Endodermal cell (in vitro differentiated cells): Measurements from ENCODE around the gene MAP3K4. TPM values are rescaled to one million over a fixed set of nuclear protein-coding genes. Genes with fewer than 3 reads are reported as not detected.

ENCODE experiments used
- DNase-seq: peaks from one replicate; pipeline ENCODE4 v3.0.0-alpha.2; 2017
- H3K27ac ChIP-seq: 2 replicates; pipeline ENCODE4 v1.5.1; 2013; ENCODE audit warnings: mild to moderate bottlenecking, low read depth, low read length, moderate library complexity
- H3K27me3 ChIP-seq: 2 replicates; pipeline ENCODE4 v1.6.1; 2013; ENCODE audit warnings: mild to moderate bottlenecking, low read length, moderate library complexity; ENCODE audit not compliant: insufficient read depth, control insufficient read depth, poor library complexity, severe bottlenecking
- H3K36me3 ChIP-seq: 2 replicates; pipeline ENCODE4 v1.7.0; 2013; ENCODE audit warnings: mild to moderate bottlenecking, low read length, moderate library complexity; ENCODE audit not compliant: control insufficient read depth, insufficient read depth
- H3K4me1 ChIP-seq: one replicate; pipeline ENCODE4 v1.7.0; 2013; ENCODE audit warnings: low read length; ENCODE audit not compliant: control insufficient read depth, insufficient read depth
- H3K4me3 ChIP-seq: 2 replicates; pipeline ENCODE4 v1.5.1; 2013; ENCODE audit warnings: mild to moderate bottlenecking, low read length, moderate library complexity
- H3K9ac ChIP-seq: 2 replicates; pipeline ENCODE4 v1.6.1; 2013; ENCODE audit warnings: mild to moderate bottlenecking, low read length, moderate library complexity; ENCODE audit not compliant: poor library complexity, severe bottlenecking; ENCODE audit errors: extremely low read depth
- H3K9me3 ChIP-seq: 2 replicates; pipeline ENCODE4 v1.6.1; 2013; ENCODE audit warnings: mild to moderate bottlenecking, low read length, moderate library complexity; ENCODE audit not compliant: control insufficient read depth
- H3K27ac Mint-ChIP-seq: 2 replicates; pipeline ENCODE4 v1.8.0; 2020; ENCODE audit warnings: mixed read lengths
- H3K27me3 Mint-ChIP-seq: 2 replicates; pipeline ENCODE4 v1.8.0; 2021; ENCODE audit warnings: mild to moderate bottlenecking, mixed read lengths; ENCODE audit not compliant: insufficient read depth
- H3K36me3 Mint-ChIP-seq: 2 replicates; pipeline ENCODE4 v1.8.0; 2020; ENCODE audit warnings: low read depth, mixed read lengths
- H3K4me1 Mint-ChIP-seq: 2 replicates; pipeline ENCODE4 v1.8.0; 2020; ENCODE audit warnings: mixed read lengths
- H3K4me3 Mint-ChIP-seq: 2 replicates; pipeline ENCODE4 v1.8.0; 2020; ENCODE audit warnings: mild to moderate bottlenecking, moderate library complexity, mixed read lengths
- H3K9me3 Mint-ChIP-seq: 2 replicates; pipeline ENCODE4 v1.8.0; 2020; ENCODE audit warnings: mild to moderate bottlenecking, mixed read lengths
- WGBS, 2 experiments: methylation state at CpG; one replicate each; pipeline versions ENCODE4 v1.1.5 to v1.1.7; 2013; ENCODE audit warnings: missing lambda C conversion rate in 2 of 2, mixed read lengths in 1 of 2; ENCODE audit not compliant: insufficient coverage in 1 of 2, insufficient read length in 1 of 2; 5-methylcytosine and 5-hydroxymethylcytosine counted together
- total RNA-seq, 2 donors: library from RNA; stranded (reverse); fragmentation: NEBNext Ultra II Directional in 1 of 2; extraction: Animal tissue kit (Norgen Biotek cat#: 25700) in 1 of 2; gene quantifications; 2 replicates in 1 of 2; 3 replicates in 1 of 2; pipeline ENCODE4 v1.2.1, GENCODE V29; 2021
- TF ChIP-seq, protein P1 (sequence below): fragments of 200-600 bp; sonication (generic); conservative IDR thresholded peaks from 2 replicates; pipeline ENCODE4 v1.5.0; 2021; ENCODE audit warnings: antibody characterized with exemption, mild to moderate bottlenecking

Gene MAP3K4
- total RNA-seq, 2 donors from 2014 or later, result 82.8 to 105 TPM

GRCh38 chr6:160986851-160987250, 4.7 kb upstream of the MAP3K4 start:
- DNase-seq, result no peak
- Histone ChIP-seq H3K4me1 (no peaks in the 10 kb centered on the region), H3K27ac (no peak overlapping the region), H3K27me3 (no peaks in the 10 kb centered on the region), H3K9ac (no peak overlapping the region), H3K9me3 (peaks cover 59% of the 10 kb centered on the region), H3K4me3 (no peak overlapping the region), H3K36me3 (no peaks in the 10 kb centered on the region)
- H3K9me3 Mint-ChIP-seq, result peaks cover 59% of the 10 kb centered on the region
- 95 to 100% methylated on average over 3 of the region's 3 CpGs for WGBS, 2 experiments
- H3K36me3 Mint-ChIP-seq, result peaks cover 34% of the 10 kb centered on the region
- no peak overlapping the region for H3K27ac Mint-ChIP-seq
- H3K27me3 Mint-ChIP-seq, result no peaks in the 10 kb centered on the region
- TF ChIP-seq, protein P1, sequence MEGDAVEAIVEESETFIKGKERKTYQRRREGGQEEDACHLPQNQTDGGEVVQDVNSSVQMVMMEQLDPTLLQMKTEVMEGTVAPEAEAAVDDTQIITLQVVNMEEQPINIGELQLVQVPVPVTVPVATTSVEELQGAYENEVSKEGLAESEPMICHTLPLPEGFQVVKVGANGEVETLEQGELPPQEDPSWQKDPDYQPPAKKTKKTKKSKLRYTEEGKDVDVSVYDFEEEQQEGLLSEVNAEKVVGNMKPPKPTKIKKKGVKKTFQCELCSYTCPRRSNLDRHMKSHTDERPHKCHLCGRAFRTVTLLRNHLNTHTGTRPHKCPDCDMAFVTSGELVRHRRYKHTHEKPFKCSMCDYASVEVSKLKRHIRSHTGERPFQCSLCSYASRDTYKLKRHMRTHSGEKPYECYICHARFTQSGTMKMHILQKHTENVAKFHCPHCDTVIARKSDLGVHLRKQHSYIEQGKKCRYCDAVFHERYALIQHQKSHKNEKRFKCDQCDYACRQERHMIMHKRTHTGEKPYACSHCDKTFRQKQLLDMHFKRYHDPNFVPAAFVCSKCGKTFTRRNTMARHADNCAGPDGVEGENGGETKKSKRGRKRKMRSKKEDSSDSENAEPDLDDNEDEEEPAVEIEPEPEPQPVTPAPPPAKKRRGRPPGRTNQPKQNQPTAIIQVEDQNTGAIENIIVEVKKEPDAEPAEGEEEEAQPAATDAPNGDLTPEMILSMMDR, result no peak
- no peak overlapping the region for H3K4me3 Mint-ChIP-seq
- H3K4me1 Mint-ChIP-seq, result peaks cover 6% of the 10 kb centered on the region

DNA sequence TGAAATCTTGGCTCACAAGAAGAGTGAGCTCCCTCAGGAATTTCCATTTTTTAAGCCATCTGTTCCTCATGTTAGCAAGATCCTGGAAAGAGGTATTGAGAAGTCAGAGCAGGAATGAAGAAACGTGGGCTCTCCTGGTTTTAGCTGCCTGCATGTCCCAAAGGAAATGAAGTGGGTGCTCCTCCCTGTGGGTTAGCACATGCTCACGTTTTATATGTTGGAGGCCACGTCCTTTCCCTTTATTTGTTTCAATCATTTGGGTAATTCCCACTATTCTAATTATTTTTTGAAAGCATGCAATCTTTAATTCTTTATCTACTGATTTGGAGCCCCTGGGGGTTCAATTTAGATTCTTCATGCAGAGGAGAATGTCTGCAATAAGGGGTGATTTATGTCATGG, 4.3 kb upstream of the MAP3K4 start:
- peaks cover 30% of the 10 kb centered on the region for H3K36me3 Mint-ChIP-seq
- no peaks in the 10 kb centered on the region for H3K4me1 ChIP-seq
- no peak overlapping the region for H3K27ac ChIP-seq
- peaks cover 55% of the 10 kb centered on the region for H3K9me3 ChIP-seq
- no peak overlapping the region for H3K27ac Mint-ChIP-seq
- H3K4me1 Mint-ChIP-seq, result peaks cover 6% of the 10 kb centered on the region
- WGBS, 2 experiments, result 80 to 91% methylated on average over 3 of the region's 3 CpGs
- peaks cover 55% of the 10 kb centered on the region for H3K9me3 Mint-ChIP-seq
- TF ChIP-seq, protein P1, result no peak
- H3K36me3 ChIP-seq, result no peaks in the 10 kb centered on the region
- H3K27me3 ChIP-seq, result no peaks in the 10 kb centered on the region
- H3K4me3 Mint-ChIP-seq, result no peak overlapping the region
- no peak for DNase-seq
- no peak overlapping the region for H3K4me3 ChIP-seq
- H3K9ac ChIP-seq, result no peak overlapping the region
- no peaks in the 10 kb centered on the region for H3K27me3 Mint-ChIP-seq

DNA sequence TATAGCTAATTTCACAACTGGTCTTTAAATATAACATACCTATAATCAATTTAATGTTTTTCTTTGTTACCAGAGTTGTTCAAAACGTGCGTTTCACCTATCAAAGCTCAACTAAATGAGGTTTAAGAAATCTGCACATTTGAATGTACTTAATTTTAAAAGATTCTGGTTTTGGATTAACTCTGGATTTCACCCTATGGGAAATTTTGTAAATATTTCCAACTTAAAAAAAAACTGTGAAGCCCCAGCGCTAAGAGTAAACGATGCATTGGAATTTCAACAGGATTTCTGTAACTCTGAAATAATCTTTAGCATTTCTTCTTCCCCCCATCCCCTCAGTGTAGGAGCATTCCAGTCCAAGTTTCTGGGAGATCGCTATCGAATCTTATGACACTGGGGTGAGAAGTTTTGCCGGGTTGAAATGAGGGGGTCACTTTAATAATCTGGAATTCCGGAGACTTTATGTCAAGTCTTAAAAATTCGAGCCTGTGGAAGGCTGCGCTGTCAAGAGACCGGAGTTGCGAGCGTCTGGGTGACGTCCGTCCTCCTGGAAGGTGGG, 643 bp upstream of the MAP3K4 start:
- peaks cover 10% of the 10 kb centered on the region for H3K36me3 Mint-ChIP-seq
- Histone ChIP-seq H3K36me3 (peaks cover 4% of the 10 kb centered on the region), H3K27ac (peak overlapping the region; percentile 89), H3K4me1 (peaks cover 3% of the 10 kb centered on the region), H3K9ac (peak overlapping the region; percentile 72), H3K4me3 (peak overlapping the region; percentile 93), H3K9me3 (peaks cover 21% of the 10 kb centered on the region), H3K27me3 (no peaks in the 10 kb centered on the region)
- no peaks in the 10 kb centered on the region for H3K27me3 Mint-ChIP-seq
- no peak for DNase-seq
- TF ChIP-seq, protein P1, result no peak
- peaks cover 25% of the 10 kb centered on the region for H3K4me1 Mint-ChIP-seq
- peaks cover 22% of the 10 kb centered on the region for H3K9me3 Mint-ChIP-seq
- peak overlapping the region; percentile 90 for H3K27ac Mint-ChIP-seq
- peak overlapping the region; percentile 97 for H3K4me3 Mint-ChIP-seq
- 4 to 21% methylated on average over 4 to 15 of the region's 15 CpGs for WGBS, 2 experiments
